IPS-18a (cell line): ENCODE data around the gene CNTN6.
"Not testable (repeated sequence)": the region's sequence is repeated elsewhere in the genome, so short reads cannot be mapped to it uniquely, and the experiment has no call there.

Source experiments
- H3K27ac ChIP-seq: one replicate; pipeline ENCODE4 v1.5.1; 2013; ENCODE audit warnings: low read length
- H3K27me3 ChIP-seq: one replicate; pipeline ENCODE4 v1.6.1; 2013; ENCODE audit warnings: mild to moderate bottlenecking, low read length; ENCODE audit not compliant: control insufficient read depth, insufficient read depth
- H3K36me3 ChIP-seq: one replicate; pipeline ENCODE4 v1.6.1; 2013; ENCODE audit warnings: low read depth, low read length; ENCODE audit not compliant: control insufficient read depth
- H3K4me1 ChIP-seq: one replicate; pipeline ENCODE4 v1.6.1; 2013; ENCODE audit warnings: low read depth, low read length; ENCODE audit not compliant: control insufficient read depth
- H3K4me3 ChIP-seq: one replicate; pipeline ENCODE4 v1.5.1; 2013; ENCODE audit warnings: low read length
- H3K9ac ChIP-seq: one replicate; pipeline ENCODE4 v1.6.1; 2013; ENCODE audit warnings: mild to moderate bottlenecking, low read length, moderate library complexity
- H3K9me3 ChIP-seq: one replicate; pipeline ENCODE4 v1.6.1; 2013; ENCODE audit warnings: low read depth, low read length; ENCODE audit not compliant: control insufficient read depth

CNTN6 gene

GRCh38 chr3:1374471-1374870 lies 281.6 kb downstream of the CNTN6 start:
- no peaks in the 10 kb centered on the region for H3K9me3 ChIP-seq
- H3K27me3 ChIP-seq, result no peaks in the 10 kb centered on the region
- H3K9ac ChIP-seq, result no peak overlapping the region
- H3K36me3 ChIP-seq, result no peaks in the 10 kb centered on the region
- no peaks in the 10 kb centered on the region for H3K4me1 ChIP-seq
- no peak overlapping the region for H3K4me3 ChIP-seq
- no peak overlapping the region for H3K27ac ChIP-seq

DNA sequence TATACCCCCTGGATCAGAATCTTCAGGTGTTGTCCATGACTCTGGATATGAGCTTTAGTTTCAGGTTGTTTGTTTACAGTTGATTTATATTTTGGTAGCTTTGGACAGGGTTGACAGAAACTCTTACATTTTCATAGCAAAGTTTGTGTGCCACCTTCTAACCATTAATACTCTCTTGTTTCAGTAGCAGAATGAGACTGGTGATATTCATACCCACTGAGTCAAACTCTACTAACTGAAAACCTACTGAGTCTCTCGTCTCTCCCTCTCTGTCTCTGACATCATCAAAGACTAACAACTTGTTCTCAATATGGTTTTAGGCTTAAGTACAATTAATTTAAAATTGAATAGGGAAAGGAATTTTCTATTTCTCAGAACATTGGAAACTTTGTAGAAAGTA lies 282.3 kb downstream of the CNTN6 start:
- H3K27ac ChIP-seq, result no peak overlapping the region
- no peaks in the 10 kb centered on the region for H3K4me1 ChIP-seq
- no peaks in the 10 kb centered on the region for H3K27me3 ChIP-seq
- H3K36me3 ChIP-seq, result no peaks in the 10 kb centered on the region
- no peak overlapping the region for H3K9ac ChIP-seq
- H3K4me3 ChIP-seq, result no peak overlapping the region
- no peaks in the 10 kb centered on the region for H3K9me3 ChIP-seq

GRCh38 chr3:1380926-1381646 lies 288.3 kb downstream of the CNTN6 start:
- no peak overlapping the region for H3K9ac ChIP-seq
- no peak overlapping the region for H3K4me3 ChIP-seq
- H3K4me1 ChIP-seq, result no peaks in the 10 kb centered on the region
- H3K9me3 ChIP-seq, result no peaks in the 10 kb centered on the region
- H3K27ac ChIP-seq, result no peak overlapping the region
- no peaks in the 10 kb centered on the region for H3K36me3 ChIP-seq
- no peaks in the 10 kb centered on the region for H3K27me3 ChIP-seq

DNA sequence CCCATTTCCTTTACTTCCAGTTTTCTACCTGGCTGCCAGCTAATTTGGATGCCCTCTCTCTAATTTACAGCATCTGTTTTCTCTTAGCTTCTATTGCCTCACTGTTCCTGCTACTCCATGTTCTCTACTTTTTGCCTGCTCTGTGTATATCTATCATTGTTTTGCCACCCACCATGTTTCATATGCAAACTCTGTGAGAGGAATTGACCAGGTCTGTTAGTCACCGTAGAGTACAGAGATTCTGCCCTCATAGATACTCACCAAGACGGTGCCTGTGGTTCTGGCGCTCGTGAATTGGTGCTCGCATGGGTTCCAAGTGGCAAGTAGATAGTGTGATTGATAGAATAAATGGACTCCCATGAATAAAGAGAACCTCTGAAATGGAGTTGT lies 288.8 kb downstream of the CNTN6 start:
- no peak overlapping the region for H3K9ac ChIP-seq
- no peak overlapping the region for H3K4me3 ChIP-seq
- no peaks in the 10 kb centered on the region for H3K36me3 ChIP-seq
- no peaks in the 10 kb centered on the region for H3K27me3 ChIP-seq
- H3K27ac ChIP-seq, result no peak overlapping the region
- no peaks in the 10 kb centered on the region for H3K4me1 ChIP-seq
- no peaks in the 10 kb centered on the region for H3K9me3 ChIP-seq

GRCh38 chr3:1387396-1387905 lies 294.6 kb downstream of the CNTN6 start:
- H3K27me3 ChIP-seq, H3K4me3 ChIP-seq, H3K4me1 ChIP-seq, H3K9me3 ChIP-seq, H3K36me3 ChIP-seq, H3K27ac ChIP-seq, H3K9ac ChIP-seq: not testable (repeated sequence)

GRCh38 chr3:1394188-1394587 lies 301.4 kb downstream of the CNTN6 start:
- Histone ChIP-seq H3K9me3 (no peaks in the 10 kb centered on the region), H3K9ac (no peak overlapping the region), H3K36me3 (no peaks in the 10 kb centered on the region), H3K4me1 (no peaks in the 10 kb centered on the region), H3K4me3 (no peak overlapping the region), H3K27ac (no peak overlapping the region), H3K27me3 (no peaks in the 10 kb centered on the region)

- H3K9ac ChIP-seq, result no peak overlapping the region
- no peaks in the 10 kb centered on the region for H3K4me1 ChIP-seq
- no peaks in the 10 kb centered on the region for H3K9me3 ChIP-seq
- no peak overlapping the region for H3K27ac ChIP-seq
- H3K27me3 ChIP-seq, result no peaks in the 10 kb centered on the region
- H3K4me3 ChIP-seq, result no peak overlapping the region
- no peaks in the 10 kb centered on the region for H3K36me3 ChIP-seq
Measured at GRCh38 chr3:1400571-1400970, 307.7 kb downstream of the CNTN6 start.

DNA sequence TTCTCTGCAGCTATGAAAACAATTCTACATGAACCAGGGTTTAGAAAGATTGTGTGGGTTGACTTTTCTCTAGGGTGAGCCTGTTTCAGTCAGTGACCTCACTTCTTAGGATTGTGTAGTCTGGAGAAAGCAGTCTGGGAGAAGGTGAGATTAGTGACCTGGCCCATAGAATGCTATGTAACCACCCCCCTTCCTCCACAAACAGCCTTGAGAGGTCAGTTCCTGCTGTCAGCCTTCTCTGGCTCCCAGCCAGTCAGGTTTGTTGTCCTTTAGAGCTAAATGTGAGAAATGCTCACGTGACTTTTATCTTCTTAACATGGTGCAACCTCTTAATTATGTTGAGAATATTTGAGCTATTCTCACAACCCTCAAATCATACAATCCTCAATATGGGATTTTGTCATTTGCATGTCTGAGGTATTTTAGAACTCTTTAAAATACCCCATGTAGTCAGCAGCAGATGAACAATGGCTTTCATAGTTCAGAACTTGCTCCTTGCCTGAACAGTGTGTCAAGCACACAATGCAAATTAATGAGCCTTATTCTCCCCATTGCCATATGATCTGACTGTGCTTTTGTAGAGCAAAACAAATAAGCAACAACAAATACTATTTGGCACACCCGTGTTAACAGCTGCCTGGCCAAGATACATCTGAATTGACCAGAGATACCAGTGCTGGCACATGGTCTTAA lies 311.6 kb downstream of the CNTN6 start:
- Histone ChIP-seq H3K9ac (no peak overlapping the region), H3K36me3 (no peaks in the 10 kb centered on the region), H3K27me3 (no peaks in the 10 kb centered on the region), H3K27ac (no peak overlapping the region), H3K4me3 (no peak overlapping the region), H3K9me3 (no peaks in the 10 kb centered on the region), H3K4me1 (no peaks in the 10 kb centered on the region)

DNA sequence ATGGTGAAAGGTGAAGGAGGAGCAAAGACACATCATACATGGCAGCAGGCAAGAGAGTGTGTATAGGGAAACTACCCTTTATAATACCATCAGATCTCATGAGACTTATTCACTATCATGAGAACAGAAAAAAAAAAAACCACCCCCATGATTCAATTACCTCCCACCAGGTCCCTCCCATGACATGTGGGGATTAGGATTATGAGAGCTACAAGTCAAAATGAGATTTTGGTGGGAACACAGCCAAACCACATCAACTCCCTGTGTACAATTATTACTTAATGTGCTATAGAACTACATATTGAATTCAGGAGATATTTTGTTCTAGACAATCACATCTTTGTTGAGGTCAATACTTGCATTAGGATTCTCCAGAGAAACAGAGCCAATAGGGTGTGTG lies 313.4 kb downstream of the CNTN6 start:
- Histone ChIP-seq H3K9me3 (no peaks in the 10 kb centered on the region), H3K9ac (no peak overlapping the region), H3K36me3 (no peaks in the 10 kb centered on the region), H3K4me1 (no peaks in the 10 kb centered on the region), H3K27me3 (no peaks in the 10 kb centered on the region), H3K4me3 (no peak overlapping the region), H3K27ac (no peak overlapping the region)

DNA sequence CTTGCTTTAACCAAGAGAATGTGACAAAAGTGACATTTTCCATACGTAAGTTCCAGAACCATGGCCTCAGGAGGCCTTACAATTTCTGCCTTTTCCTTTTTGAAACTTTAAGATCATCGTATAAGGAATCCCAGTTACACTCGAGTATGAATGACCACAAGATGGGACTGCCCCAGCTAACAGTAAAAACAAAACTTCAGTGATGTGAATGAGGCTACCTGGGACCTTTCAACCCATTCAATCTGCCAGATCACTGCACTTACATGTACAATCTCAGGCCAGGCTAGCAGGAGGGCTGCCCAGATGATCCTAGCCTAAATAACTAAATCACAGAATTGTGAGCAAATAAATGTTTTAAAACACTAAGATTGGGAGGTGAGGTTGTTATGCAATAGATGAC lies 328.8 kb downstream of the CNTN6 start:
- Histone ChIP-seq H3K27ac (no peak overlapping the region), H3K27me3 (no peaks in the 10 kb centered on the region), H3K4me1 (no peaks in the 10 kb centered on the region), H3K9me3 (no peaks in the 10 kb centered on the region), H3K36me3 (no peaks in the 10 kb centered on the region), H3K4me3 (no peak overlapping the region), H3K9ac (no peak overlapping the region)

DNA sequence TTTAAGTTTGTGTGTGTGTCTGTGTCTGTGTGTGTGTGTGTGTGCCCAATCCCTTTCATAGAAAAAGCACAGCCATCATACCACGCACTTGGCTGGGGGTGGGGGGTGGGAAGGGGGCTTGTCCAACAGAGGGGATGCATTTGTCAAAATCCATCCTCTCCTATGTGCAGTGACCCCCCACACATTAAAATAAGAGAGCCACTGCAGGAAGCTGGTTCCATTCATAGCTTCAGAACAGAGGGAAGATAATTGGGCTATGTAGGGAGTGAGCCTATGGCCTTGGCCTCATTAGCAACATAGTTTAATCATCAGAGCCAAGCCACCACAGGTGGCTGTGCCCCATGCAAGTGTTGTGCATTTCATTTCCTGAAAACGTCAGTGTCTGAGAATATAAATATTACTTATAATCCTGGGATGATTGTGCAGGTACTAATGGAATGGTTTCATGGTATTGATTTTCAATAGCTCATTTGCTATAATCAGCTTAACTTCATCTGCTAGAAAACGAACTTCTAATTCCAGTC lies 330.8 kb downstream of the CNTN6 start:
- Histone ChIP-seq H3K4me1 (no peaks in the 10 kb centered on the region), H3K9me3 (no peaks in the 10 kb centered on the region), H3K27ac (no peak overlapping the region), H3K27me3 (no peaks in the 10 kb centered on the region), H3K36me3 (no peaks in the 10 kb centered on the region), H3K4me3 (no peak overlapping the region), H3K9ac (no peak overlapping the region)

DNA sequence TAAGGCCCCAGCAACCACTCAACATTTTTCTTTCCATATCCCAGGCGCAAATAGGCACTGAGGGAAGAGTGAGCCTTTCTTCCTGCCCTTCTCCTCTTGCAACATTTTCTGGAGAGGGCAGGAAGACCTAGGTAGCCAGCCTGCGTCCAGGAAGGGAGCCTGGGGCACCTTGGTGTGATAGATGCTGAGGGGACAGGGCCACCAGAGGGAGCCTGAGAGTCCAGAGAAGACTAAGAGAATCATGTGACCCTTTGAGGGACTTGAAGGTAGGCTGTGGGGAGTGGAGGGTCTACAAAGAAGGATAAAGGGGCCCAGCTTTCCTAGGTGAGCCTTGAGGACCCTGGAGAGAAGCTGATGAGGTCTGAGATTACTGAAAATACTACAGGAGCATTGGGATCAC lies 346.6 kb downstream of the CNTN6 start:
- Histone ChIP-seq H3K36me3 (no peaks in the 10 kb centered on the region), H3K4me3 (no peak overlapping the region), H3K27ac (no peak overlapping the region), H3K9me3 (no peaks in the 10 kb centered on the region), H3K9ac (no peak overlapping the region), H3K27me3 (no peaks in the 10 kb centered on the region), H3K4me1 (no peaks in the 10 kb centered on the region)
